Stimulated activated CD8-positive, alpha-beta memory T cell treated with anti-CD3 and anti-CD28 coated beads, Interleukin-7, amount 100 ng/mL, for 24 hours (primary cell): ENCODE data around the gene PCBP3.
A peak's percentile ranks its signal among the peaks of the same experiment; 100 is the strongest.
"Not testable (repeated sequence)": the region's sequence is repeated elsewhere in the genome, so short reads cannot be mapped to it uniquely, and the experiment has no call there.

Source experiments
- DNase-seq: peaks from one replicate; pipeline ENCODE4 v3.0.0-alpha.2; 2020; ENCODE audit warnings: low read depth

Gene PCBP3

DNA sequence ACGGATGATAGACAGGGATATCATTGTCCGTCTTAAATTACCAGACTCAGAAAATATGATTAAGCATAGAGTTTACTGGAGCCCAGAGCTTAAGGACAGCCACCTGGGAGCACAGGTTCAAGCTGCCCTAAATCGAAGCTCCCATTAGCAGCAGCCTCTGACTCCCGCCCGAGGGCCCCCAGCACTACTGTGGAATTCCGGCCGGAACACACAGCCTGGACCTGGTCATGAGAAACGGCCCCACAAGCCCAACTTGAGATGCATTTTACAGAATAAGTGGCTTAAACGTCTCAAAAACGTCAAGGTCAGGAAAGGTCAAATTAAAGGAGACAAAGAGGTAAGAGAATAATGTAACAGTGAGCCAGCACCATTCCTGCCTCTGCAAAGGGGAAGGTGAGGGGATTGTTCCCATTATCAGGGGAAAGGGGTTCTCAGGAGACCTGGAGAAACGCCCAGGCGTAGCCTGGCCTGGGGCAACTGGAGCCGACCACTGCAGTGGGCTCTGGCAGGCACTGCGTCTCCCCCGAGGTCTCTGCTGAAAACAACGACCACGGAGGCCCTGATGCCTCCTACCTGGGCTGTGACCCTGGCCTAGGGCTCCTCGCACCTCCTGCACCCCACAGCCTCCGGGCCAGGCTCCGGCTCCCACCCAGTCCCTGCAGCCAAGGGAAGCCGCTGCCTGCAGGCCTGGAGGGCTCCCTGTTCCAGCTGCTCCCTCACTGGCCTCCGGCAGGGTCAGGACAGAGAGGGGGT lies 326.6 kb downstream of the PCBP3 start:
- no peak for DNase-seq

DNA sequence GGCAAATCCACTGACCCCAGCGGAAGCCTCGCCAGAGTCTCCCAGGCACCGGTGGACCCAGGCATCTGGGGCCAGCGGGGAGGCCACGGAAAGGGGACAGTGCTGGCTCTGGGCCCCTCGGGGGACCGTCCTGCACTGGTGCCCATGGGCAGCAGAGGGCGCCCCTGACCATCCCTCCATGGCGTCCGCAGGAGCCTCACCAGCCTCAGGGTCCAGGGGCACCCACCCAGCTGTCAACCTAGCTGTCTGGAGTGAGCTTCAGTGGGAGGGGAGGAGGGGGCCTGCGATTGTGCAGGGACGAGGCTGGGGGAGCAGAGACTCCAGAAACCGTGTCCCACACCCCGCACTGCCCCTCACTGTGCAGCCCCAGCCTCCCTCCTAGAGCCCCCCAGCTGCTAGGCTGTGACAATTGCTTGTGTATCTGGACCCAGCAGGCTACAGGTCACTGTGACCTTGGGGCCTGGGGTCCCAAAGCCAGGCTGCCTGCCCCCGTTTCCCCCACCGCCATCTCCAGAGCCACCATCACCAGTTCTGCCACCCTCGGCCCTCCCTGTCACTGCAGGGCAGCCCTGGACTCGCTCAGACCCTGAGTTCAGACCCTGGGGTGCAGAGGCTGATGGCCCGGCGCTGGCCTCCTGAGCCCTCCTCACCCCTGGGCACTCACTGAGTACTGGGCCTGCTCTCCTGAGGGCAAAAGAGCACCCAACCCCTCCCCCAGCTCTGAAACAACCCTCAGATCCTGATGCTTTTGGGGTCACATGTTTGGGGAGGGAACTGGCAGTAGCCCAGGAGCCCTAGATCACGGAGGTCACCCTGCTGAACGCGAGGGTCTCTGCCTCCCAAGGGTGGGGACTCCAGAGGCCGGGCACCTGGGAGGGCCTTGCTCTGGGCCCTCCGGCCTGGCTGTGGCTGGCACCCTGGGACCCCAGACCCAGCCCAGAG lies 327.4 kb downstream of the PCBP3 start:
- DNase-seq, result peak; percentile 33

DNA sequence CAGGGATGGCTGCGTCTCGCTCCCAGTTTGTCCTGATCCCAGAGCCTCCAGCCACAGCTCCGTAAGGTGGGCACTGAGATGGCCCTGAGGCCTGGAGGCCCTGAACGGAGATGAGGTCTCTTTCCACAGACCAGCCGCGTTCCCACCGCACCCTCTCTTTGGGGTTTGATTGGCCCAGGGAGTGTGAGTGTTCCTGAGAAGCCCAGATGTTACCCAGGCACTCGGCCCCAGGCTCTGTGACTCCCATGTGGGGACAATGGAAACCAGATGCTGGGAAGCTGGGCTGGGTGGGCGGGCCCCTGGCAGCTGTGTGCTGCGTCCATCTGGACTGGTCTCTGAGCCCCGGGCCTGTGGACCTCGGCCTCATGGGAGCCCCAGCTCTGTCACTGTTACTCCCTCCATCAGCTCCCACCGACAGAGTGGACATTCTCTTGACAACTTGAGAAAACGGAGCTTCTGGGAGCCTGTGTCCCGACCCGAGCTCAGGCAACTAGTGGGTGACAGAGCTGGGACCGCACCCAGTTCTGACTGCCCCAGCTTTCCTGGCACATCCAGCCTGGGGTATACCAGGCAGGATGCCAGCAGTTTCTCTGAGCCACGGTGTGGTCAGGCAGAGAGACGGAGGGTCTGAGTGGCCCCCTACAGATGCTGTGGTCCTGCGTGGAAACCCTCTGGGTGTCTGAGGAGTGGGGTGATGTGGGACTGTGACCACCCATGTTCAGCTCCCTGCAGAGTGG lies 328.3 kb downstream of the PCBP3 start:
- no peak for DNase-seq

DNA sequence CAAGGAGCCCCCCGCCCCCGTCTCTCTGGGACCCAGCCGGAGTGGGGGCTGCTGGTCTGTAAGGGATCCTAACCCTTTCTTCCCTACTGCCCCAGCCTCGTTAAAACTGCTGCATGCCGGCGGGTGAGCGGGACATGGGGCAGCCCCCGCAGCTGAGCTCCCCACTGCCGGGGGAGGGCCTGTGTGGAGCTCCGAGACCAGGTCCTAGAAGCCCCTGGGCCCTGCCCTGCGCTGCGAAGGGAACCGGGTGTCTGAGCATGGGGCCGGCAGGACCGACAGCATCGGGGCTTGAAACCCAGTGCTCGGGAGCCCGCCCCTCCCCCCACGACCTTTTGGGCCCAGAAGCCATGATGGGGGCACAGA lies 328.8 kb downstream of the PCBP3 start:
- no peak for DNase-seq

DNA sequence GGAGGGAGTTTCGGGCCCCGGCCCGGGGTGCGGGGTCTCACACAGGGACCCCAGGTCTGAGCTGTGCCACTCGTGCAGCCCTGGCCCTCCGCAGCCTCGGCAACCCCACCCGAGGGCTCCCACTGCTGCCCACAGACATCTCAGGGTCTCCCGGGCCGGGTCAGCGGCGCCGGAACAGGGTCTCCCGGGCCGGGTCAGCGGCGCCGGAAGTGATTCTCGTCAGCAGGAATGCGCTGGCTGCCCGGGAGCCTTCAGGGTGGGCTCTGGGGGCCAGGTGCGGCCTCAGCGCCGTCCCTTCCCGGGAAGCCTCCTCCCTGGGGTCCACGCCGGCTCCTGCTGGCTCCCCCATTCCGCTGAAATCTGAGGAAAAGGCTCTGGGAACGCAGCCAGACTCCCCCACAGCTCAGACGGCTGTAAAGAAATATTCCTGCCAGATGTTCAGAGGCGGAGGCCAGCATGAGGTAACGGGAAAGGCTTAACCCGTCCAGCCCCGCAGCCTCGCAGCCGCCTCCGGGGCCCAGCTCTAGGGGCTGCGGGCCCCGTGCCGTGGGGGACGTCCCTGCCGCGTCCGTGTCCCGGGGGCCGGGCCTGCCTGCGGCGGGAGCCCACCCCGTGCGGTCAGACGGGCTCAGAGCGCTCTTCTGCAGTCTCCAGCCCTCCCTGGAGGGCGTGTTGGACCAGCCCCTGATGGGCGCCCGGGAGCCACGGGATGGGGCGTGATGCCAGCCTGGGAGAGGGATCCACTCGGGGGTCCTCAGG lies 329.4 kb downstream of the PCBP3 start:
- DNase-seq, result no peak

DNA sequence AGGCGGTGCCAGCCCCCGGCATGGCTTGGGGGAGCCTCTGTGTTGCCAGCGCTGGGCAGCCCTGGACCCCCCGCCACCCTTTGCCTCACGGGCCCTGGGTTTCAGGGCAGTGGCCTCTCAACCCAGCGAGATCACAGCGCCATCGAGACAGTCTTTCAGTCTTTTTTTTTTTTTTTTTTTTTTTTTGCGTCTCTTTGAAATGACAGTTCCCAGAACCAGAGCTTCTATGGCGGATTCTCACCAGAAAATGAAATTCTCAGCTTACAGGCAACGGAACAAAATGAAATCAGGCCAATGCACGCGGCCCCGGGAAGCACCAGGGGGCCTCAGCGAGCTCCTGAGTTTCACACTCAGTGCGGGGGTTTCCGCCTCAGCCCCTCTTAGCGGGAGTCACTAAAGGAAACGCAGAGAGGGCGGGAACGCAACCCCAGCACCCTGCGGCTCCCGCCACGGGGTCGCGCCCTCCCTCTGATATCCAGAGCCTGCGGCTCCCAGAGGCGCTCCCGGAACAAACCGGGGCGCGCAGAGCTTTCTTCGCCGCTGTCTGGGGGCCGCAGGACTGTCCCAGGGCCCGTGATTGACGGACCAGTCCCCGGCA lies 330.0 kb downstream of the PCBP3 start:
- DNase-seq, result peak; percentile 68

DNA sequence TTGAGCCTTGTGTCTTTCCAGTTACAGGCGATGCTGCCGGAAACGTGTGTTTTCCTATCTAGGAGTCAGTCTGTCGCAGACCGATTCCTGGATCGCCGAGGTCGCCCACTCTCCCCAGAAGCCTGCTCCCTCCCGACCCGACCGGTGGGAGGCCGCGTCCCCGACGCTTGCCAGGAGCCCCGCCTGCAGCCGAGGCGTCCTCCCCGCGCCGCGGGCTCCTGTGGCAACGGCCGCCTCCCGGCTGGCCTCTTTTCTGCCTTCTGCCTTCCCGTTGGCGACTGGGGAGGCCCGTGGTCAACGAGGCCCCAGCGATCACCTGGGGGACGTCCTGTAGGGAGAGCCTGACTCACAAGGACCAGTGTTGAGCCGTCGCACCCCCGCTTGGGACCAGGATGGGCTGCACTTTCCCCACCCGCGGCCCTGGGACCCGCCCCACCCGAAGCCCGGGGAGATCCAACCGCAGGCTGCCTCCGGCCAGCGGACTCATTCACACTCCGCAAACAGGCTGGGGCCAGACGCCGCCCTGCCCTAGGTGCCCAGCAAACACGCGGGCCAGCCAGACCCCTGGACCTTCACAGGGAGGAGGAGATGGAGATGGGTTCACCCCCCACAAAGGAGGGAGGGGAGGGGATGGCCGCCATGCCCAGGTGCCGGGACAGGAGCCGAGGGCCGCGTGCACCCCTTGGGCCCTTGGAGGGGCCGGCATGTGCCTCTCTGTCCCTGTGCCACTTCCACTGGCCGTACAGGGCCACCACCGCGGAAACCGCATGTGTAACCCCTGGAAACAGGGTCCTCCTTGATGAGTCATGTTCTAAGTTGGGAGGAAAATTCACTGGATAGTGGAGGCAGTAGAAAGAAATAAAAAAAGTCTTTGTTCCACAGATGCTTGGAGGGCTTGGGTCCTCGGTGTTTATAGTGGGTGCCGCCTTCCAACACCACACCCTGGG lies 330.8 kb downstream of the PCBP3 start:
- DNase-seq, result no peak

DNA sequence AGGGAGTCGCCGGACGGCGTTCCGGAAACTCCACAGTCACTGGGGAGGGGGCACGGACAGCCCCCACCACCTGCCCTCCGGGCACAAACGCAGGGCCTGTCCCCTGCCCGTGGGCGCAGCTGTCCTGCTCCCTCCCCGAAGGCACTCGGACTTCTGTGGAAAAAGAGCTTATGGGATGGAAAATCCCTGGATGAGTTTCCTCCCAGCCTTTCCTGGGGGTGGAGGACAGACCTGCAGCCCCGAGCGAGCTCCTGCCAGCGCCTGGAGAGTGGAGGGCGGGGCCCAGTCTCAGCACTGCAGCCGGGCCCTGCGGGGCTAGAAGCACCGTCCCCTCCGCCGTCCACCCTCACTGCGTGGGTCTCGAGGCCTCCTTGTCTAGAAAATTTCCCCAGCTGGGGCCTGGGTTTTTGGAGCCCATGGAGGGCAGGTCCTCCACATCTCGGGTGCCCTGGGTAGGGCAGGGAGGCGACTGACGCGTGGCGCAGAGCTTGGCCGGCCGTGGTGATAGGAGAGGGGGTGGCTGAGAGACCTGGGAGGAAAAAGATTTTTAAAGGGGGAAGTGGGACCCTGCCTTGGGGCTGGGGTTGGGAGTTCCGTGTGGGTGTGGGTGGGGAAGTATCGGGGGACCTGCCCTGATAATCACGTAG lies 331.6 kb downstream of the PCBP3 start:
- DNase-seq, result no peak

DNA sequence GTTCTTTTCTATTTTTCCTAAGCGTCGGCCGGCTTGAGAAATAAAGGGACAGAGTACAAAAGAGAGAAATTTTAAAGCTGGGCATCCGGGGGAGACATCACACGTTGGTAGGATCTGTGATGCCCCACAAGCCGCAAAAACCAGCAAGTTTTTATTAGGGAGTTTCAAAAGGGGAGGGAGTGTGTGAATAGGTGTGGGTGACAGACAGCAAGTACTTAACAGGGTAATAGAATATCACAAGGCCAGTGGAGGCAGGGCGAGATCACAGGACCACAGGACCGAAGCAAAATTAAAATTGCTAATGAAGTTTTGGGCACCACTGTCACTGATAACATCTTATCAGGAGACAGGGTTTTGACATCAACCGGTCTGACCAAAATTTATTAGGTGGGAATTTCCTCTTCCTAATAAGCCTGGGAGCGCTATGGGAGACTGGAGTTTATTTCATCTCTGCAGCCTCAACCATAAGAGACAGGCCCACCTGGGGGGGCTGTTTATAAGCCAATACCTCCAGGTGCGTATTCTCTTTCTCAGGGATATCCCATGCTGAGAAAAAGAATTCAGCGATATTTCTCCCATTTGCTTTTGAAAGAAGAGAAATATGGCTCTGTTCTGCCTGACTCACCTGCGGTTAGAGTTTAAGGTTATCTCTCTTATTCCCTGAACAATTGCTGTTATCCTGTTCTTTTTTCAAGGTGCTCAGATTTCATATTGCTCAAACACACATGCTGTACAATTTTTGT lies 332.3 kb downstream of the PCBP3 start:
- not testable (repeated sequence) for DNase-seq

DNA sequence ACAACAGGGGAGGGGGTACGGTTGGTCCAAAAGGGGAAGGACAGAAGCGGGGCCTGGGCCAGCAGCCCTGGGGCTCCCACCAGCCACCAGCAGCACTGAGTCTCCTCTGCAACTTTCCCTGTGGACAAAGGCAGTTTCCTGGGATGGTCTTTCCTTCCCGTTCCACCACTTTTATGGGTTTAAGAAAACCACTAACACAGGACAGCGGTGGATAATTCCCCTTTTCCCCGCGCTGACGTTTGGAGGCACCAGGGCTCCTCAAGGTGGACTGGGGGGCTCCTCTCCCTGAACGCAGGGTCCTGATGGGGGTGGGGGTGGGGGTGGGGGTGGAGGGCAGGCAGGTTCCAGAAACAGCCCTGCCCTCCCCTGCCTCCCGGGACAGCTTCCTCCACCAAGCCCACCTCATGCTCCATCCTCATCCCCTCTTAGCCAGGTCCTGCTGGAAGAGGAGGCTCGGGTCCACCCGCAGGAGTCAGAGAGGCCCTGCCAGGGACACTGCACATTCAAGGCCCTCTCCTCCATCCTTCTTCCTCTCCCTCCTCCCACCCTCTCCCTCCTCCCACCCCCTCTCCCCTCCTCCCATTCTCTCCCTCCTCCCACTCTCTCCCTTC lies 333.3 kb downstream of the PCBP3 start:
- DNase-seq, result no peak

DNA sequence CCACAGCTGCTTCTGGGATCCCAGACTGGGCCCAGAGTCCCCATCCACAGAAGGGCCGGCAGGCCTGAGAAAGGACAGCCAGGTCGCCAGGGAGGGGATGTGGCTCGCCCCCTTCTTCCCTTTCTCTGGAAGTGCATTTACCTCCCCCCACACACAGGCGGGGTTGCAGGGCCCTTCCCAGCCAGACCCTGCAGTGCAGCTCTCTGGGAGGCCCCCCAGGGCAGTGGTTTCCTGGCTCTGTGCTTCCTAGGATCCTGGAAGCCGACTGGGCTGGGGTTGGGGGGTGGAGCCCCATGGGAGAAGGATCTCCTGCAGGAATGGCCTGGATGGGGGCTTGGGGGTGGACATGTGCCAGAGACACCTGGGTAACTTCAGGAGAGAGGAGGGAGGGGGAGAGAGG lies 333.9 kb downstream of the PCBP3 start:
- no peak for DNase-seq

DNA sequence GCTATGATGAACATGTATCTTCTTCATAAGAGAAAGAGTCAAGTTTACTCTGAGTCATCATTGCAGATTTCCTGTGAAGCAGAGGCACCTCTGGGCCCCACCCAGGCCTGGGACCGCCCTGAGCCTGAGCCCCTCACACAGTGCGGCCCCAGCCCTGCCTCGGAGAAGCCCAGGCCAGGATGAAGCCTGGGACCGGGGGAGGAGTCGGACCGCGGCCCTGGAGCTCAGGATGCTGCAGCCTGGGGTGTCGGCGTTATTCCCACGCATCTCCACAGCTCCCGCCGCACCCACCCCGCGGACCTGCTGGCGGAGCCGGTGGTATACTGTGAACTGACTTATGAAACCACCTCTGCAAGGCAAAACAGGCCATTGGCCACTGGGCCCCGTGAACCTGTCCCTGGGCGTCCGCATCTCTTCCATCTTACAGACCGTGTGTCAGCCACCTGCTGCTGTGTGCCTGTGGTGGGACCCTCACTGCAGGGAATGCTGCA lies 335.7 kb downstream of the PCBP3 start:
- DNase-seq, result no peak

DNA sequence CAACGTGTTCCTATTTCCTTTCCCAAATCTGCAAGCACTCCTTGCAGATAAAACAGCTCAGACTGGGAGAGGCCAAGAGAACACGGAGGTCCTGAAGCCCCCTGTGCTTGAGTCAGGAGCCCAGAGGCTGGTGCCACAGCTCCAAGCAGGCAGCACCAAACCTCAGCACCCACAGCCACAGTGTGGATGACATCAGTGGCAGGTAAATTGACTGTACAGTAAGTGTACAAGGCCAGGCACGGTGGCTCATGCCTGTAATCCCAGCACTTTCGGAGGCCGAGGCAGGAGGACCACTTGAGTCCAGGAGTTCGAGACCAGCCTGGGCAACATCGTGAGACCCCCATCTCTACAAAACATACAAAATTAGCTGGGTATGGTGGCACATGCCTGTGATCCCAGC lies 336.1 kb downstream of the PCBP3 start:
- DNase-seq, result no peak

DNA sequence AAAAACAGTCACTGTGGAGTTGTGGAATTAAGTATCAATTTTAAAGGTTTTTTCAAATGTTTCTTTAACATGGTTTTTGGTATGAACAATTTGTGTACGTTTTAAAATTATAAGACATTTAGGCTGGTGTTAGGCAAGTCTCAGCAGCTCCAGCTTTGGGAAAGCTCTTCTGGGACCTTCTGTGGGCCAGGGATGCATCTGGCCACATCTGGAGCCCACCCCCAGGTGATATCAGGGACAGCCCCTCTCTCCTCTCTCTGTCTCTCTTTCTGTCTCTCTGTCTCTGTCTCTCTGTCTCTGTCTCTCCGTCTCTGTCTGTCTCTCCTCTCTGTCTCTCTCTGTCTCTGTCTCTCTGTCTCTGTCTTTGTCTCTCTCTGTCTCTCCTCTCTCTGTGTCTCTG lies 336.7 kb downstream of the PCBP3 start:
- DNase-seq, result no peak

DNA sequence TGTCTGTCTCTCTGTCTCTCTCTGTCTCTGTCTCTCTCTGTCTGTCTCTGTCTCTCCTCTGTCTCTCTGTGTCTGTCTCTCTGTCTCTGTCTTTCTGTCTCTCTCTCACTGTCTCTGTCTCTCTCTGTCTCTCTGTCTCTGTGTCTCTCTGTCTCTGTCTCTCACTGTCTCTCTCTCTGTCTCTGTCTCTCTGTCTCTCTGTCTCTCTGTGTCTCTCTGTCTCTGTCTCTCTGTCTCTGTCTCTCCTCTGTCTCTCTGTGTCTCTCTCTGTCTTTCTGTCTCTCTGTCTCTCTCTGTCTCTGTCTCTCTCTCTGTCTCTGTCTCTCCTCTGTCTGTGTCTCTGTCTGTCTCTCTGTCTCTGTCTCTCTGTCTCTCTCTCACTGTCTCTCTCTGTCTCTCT lies 337.2 kb downstream of the PCBP3 start:
- DNase-seq, result no peak

DNA sequence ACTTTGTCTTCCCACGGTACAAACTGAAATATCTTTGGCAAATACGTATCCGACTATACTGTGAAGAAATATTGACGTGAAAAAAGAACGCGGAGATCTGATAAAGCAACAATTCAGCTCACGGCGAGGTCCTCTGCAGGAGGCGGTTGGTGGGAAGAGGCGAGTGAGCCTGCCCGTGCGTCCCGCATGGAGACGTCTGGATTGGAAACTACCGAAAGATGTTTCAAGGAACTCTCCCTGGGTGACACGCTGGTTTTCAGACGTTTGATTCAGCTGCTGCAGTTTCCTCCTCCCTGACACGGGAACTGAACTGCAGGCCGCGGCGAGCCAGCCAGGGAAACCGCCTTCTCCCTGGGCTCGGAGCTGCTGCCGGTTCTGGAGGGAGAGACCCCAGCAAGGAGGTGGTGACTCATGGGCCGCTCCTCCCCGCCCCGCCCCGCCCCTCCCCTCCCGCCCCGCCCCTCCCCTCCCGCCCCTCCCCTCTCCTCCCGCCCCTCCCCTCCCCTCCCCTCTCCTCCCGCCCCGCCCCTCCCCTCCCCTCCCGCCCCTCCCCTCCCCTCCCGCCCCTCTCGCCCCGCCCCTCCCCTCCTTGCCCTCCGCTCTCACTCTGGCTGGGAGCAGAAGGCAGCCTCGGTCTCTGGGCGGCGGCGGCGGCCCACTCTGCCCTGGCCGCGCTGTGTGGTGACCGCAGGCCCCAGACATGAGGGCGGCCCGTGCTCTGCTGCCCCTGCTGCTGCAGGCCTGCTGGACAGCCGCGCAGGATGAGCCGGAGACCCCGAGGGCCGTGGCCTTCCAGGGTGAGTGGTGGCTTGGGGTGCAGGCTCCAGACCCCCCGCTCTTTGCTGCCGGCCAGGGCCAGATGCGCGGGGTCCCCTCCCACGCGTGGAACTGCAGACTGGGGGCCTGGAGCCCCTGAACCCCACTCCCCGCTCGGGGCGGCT lies 337.9 kb downstream of the PCBP3 start, which contains the start of gene COL6A1:
COL6A1 (plus strand) TSS at position 620 of the 941 bp plus-strand sequence; CDS start at position 701, 81 bp downstream.
- peak; percentile 24 for DNase-seq

DNA sequence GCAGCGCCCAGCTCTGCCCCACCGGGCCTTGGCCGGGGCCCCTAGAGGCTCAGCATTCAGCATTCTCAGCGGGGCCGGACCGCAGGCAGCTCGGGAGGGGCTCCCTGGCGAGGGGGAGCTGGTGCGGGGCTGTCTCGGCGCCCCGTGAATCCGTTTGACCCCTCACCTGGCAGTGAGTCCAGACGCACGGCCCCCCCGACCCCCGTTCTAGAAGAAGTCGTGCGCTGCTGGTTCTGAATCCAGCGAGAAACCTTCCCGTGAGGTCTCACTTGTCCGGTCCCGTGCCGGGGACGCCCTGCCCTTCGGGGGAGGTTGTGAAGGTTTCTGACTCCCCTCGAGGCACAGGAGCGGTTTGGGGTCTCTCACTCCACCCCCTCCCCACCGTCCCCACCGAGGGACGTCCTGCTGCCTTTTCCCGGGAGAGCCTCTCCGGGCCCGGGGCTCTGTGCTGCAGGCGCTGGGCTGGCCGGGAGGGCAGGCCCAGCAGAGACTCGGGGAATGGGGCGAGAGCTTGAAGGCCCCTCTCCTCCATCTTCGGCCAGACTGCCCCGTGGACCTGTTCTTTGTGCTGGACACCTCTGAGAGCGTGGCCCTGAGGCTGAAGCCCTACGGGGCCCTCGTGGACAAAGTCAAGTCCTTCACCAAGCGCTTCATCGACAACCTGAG lies 338.7 kb downstream of the PCBP3 start:
- DNase-seq, result no peak
